ENCODE measurements around the gene TTLL13. TPM values are rescaled to one million over a fixed set of nuclear protein-coding genes. Genes with fewer than 3 reads are reported as not detected.

The TTLL13 gene
- total and polyA plus RNA-seq, 2 of the 8 experiments (the other 6 are each of a cell fraction or from before 2014, with no cell fraction given), result 0.03 TPM; not detected in 1

DNA sequence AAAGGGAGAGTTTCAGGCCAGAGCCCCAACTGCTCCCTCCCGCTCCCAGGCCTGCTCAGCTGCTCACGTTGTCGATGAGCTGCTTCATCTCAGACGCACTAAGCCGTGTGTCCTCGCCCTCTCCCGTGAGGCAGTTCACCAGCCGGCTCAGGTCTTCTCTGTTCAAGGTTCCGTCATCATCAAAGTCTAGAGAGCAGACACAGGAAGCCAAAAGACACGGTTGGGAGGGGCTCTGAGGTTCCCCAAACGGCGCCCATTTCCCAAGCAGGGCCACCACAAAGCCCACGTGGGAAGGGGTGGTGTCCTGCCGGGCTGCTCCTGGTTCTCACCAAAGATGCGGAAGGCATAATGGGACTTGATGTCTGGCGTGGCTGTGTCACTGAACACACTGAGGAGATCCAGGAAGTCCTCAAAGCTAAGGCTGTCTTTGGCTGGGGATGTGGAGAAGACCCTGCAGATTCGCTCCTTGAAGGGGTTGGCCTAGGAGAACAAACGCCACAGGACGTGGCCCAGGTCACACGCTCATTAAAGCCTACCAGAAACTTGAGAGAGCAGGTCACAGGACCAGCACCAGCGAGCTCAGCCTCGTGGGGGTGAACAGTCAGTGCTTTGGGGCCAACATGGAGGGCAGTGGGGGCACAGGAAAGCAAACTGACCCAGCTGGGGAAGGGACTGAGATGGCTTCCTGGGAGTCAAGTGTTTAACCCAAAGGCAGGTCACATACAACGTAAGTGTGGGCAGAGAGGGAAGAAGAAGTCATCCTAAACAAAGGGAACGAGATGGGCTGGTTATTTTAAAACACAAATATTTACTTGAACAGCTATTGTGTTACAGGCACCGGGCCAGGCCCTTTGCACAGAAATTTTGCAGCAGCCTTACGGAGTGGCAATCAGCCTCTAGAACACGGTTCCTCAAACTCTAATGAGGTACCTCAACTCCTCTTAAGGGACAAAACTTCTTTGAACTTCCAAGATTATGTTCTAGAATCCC is 18.0 kb upstream of the TTLL13 start:
- Histone ChIP-seq H2BK12ac (ENCODE audit: low read depth, low read length) (no peak overlapping the region), H3K9ac (replicated peaks in 1 of 4; ENCODE audit: extremely low read depth in 1 of 4, low read depth in 3 of 4, low read length in 3 of 4) (no peak overlapping the region), H4K8ac (ENCODE audit: extremely low read depth, insufficient read depth, low read length) (no peak overlapping the region), H2BK5ac (ENCODE audit: low read depth, low read length) (no peak overlapping the region), H3K18ac (ENCODE audit: extremely low read depth, low read length) (no peak overlapping the region), H2BK20ac (ENCODE audit: low read length) (no peak overlapping the region), H3K14ac (ENCODE audit: insufficient read length) (no peak overlapping the region), H3K27ac (ENCODE audit: low read depth, low read length) (no peak overlapping the region), H3K4me2 (ENCODE audit: insufficient read depth in 1 of 2, low read depth in 2 of 2, low read length in 2 of 2) (no peak overlapping the region), H3K4me1 (replicated peaks in 1 of 4; ENCODE audit: control insufficient read depth in 3 of 4, insufficient read depth in 4 of 4, low read length in 3 of 4) (peaks cover 0 to 6% (median under 1%) of the 10 kb centered on the region in 4 experiments; a peak in 4 of 7 replicates), H2BK15ac (ENCODE audit: low read length) (no peak overlapping the region), H4K91ac (replicated peaks; ENCODE audit: insufficient read length, low read length) (no peak overlapping the region), H2BK120ac (replicated peaks; ENCODE audit: low read depth, low read length) (no peak overlapping the region), H2AFZ (ENCODE audit: low read length) (no peak overlapping the region), H3K36me3 (ENCODE audit: control insufficient read depth in 2 of 4, insufficient read depth in 4 of 4, low read length in 3 of 4) (peaks cover 3 to 24% (median 13%) of the 10 kb centered on the region in 4 experiments; a peak in 6 of 8 replicates), H4K20me1 (replicated peaks in 1 of 2; ENCODE audit: control insufficient read depth in 1 of 2, insufficient read depth in 2 of 2, low read length in 2 of 2) (peaks cover 0 to 6% of the 10 kb centered on the region in 2 experiments), H2AK5ac (ENCODE audit: low read depth, low read length) (no peak overlapping the region), H3K27me3 (replicated peaks in 1 of 4; ENCODE audit: control insufficient read depth in 3 of 4, extremely low read depth in 1 of 4, insufficient read depth in 3 of 4, low read length in 3 of 4) (no peaks in the 10 kb centered on the region), H3K4ac (replicated peaks; ENCODE audit: insufficient read length, low read depth, low read length) (no peak overlapping the region), H4K5ac (ENCODE audit: insufficient read length, low read depth, low read length) (no peak overlapping the region), H3K9me3 (ENCODE audit: insufficient read depth in 2 of 2, low read depth in 1 of 2, low read length in 1 of 2) (no peaks in the 10 kb centered on the region), H3K79me2 (ENCODE audit: control insufficient read depth in 1 of 2, insufficient read depth in 2 of 2, low read length in 2 of 2) (no peaks in the 10 kb centered on the region), H3K79me1 (ENCODE audit: low read depth, low read length) (peaks cover 6% of the 10 kb centered on the region), H3K23ac (ENCODE audit: insufficient read length) (no peak overlapping the region), H3K23me2 (ENCODE audit: low read depth, low read length) (peaks cover 5% of the 10 kb centered on the region), H3K56ac (replicated peaks; ENCODE audit: insufficient read length, low read depth, low read length) (no peak overlapping the region), H3K4me3 (ENCODE audit: extremely low read depth in 1 of 4, insufficient read depth in 2 of 4, low read depth in 3 of 4, low read length in 4 of 4) (no peak overlapping the region)
- POLR2A ChIA-PET (ENCODE audit: partially characterized antibody), result interaction anchor here (0.9 to 2.9 kb wide), 3 partner anchors 11 to 131 kb away, joined by 3 to 10 read pairs (median 5); partner anchors contain the start of gene SEMA4B
- WGBS, 2 experiments (ENCODE audit: extremely low coverage in 1 of 2, insufficient coverage in 1 of 2, insufficient read length in 1 of 2, insufficient replicate concordance in 2 of 2, low coverage in 1 of 2, low lambda C conversion rate in 2 of 2, missing lambda C conversion rate in 1 of 2), result 87% methylated on average over 27 of the region's 27 CpGs; no CpG with 5 or more reads in 1 of the 2 experiments
- CTCF ChIA-PET (ENCODE audit: partially characterized antibody), result interaction anchor here (0.7 to 4.6 kb wide), 10 partner anchors 10 to 256 kb away, joined by 3 to 47 read pairs (median 8); partner anchors contain the start of gene TTLL13
- DNase-seq (ENCODE audit: low read depth in 1 of 2, low spot score in 2 of 2) (no peak), FAIRE-seq (no peak)
- no peak for TF ChIP-seq ASH2L (IDR thresholded peaks at IDR 0.05; ENCODE audit: low read length)
- TF ChIP-seq, protein P1, sequence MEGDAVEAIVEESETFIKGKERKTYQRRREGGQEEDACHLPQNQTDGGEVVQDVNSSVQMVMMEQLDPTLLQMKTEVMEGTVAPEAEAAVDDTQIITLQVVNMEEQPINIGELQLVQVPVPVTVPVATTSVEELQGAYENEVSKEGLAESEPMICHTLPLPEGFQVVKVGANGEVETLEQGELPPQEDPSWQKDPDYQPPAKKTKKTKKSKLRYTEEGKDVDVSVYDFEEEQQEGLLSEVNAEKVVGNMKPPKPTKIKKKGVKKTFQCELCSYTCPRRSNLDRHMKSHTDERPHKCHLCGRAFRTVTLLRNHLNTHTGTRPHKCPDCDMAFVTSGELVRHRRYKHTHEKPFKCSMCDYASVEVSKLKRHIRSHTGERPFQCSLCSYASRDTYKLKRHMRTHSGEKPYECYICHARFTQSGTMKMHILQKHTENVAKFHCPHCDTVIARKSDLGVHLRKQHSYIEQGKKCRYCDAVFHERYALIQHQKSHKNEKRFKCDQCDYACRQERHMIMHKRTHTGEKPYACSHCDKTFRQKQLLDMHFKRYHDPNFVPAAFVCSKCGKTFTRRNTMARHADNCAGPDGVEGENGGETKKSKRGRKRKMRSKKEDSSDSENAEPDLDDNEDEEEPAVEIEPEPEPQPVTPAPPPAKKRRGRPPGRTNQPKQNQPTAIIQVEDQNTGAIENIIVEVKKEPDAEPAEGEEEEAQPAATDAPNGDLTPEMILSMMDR (IDR thresholded peaks at IDR 0.05; ENCODE audit: control extremely low read depth in 1 of 3, insufficient read depth in 1 of 3, low read depth in 1 of 3, low read length in 3 of 3), result no peak
- no peak for TF ChIP-seq KDM5A (IDR thresholded peaks at IDR 0.05; ENCODE audit: low read length)
- no peak for TF ChIP-seq RBBP5 (IDR thresholded peaks at IDR 0.05; ENCODE audit: borderline replicate concordance, low read depth, low read length)
- TF ChIP-seq TBP (IDR thresholded peaks at IDR 0.05; ENCODE audit: low read depth, low read length), result no peak
- TF ChIP-seq RXRA (IDR thresholded peaks at IDR 0.05; ENCODE audit: insufficient read depth, low read depth, low read length), result no peak
- TF ChIP-seq SP4 (IDR thresholded peaks at IDR 0.05; ENCODE audit: low read length), result no peak
- TF ChIP-seq BRCA1 (IDR thresholded peaks at IDR 0.05; ENCODE audit: low read depth, low read length), result no peak
- no peak for TF ChIP-seq SIN3A (conservative IDR thresholded peaks at IDR 0.05 in 1 of 2, IDR thresholded peaks at IDR 0.05 in 1 of 2; ENCODE audit: low read depth in 1 of 2, low read length in 2 of 2)
